HEK293 (cell line): ENCODE results near the gene DOCK8.

Experiments
- GLI2 ChIP-seq: fragments of 450-650 bp; formaldehyde crosslinking; IDR thresholded peaks from 2 replicates; pipeline ENCODE4; 2017; ENCODE audit warnings: missing biosample characterization, missing genetic modification characterization, low read depth, borderline replicate concordance
- ZNF10 ChIP-seq: fragments of 450-650 bp; formaldehyde crosslinking; IDR thresholded peaks from 2 replicates; pipeline ENCODE4 v1.5.1; 2017; ENCODE audit warnings: missing biosample characterization, missing genetic modification characterization
- ZNF423 ChIP-seq: fragments of 450-650 bp; formaldehyde crosslinking; IDR thresholded peaks from 2 replicates; pipeline ENCODE4 v1.5.1; 2016; ENCODE audit warnings: missing biosample characterization, missing genetic modification characterization
- ZNF514 ChIP-seq: fragments of 450-650 bp; formaldehyde crosslinking; IDR thresholded peaks from 2 replicates; pipeline ENCODE4 v1.5.1; 2016; ENCODE audit warnings: missing biosample characterization, missing genetic modification characterization
- ZNF558 ChIP-seq: fragments of 450-650 bp; formaldehyde crosslinking; IDR thresholded peaks from 2 replicates; pipeline ENCODE4 v1.5.1; 2016; ENCODE audit warnings: missing biosample characterization, missing genetic modification characterization
- ZNF660 ChIP-seq: fragments of 450-650 bp; IDR thresholded peaks from 2 replicates; pipeline ENCODE4 v1.5.1; 2018; ENCODE audit warnings: missing biosample characterization, mild to moderate bottlenecking, missing genetic modification characterization
- ZNF701 ChIP-seq: fragments of 450-650 bp; formaldehyde crosslinking; IDR thresholded peaks from 2 replicates; pipeline ENCODE4 v1.5.1; 2016; ENCODE audit warnings: missing biosample characterization, missing genetic modification characterization
- ZNF791 ChIP-seq: fragments of 450-650 bp; formaldehyde crosslinking; IDR thresholded peaks from 2 replicates; pipeline ENCODE4 v1.5.1; 2016; ENCODE audit warnings: missing biosample characterization, missing genetic modification characterization
- TF ChIP-seq, protein P1 (sequence below): fragments of 450-650 bp; formaldehyde crosslinking; IDR thresholded peaks from 2 replicates; pipeline ENCODE4 v1.5.1; 2016; ENCODE audit warnings: missing biosample characterization, missing genetic modification characterization
- TF ChIP-seq, protein P2 (sequence below): IDR thresholded peaks from 2 replicates; pipeline ENCODE4 v1.6.1; 2011; ENCODE audit warnings: mild to moderate bottlenecking, low read depth, low read length, borderline replicate concordance
- TF ChIP-seq, protein P3 (sequence below): fragments of 450-650 bp; formaldehyde crosslinking; IDR thresholded peaks from 2 replicates; pipeline ENCODE4 v1.5.1; 2016; ENCODE audit warnings: missing biosample characterization, missing genetic modification characterization
- TF ChIP-seq, protein P4 (sequence below): sonication (generic); formaldehyde crosslinking; IDR thresholded peaks from 2 replicates; pipeline ENCODE4 v1.8.1; 2022; ENCODE audit warnings: mild to moderate bottlenecking, moderate library complexity, missing genetic modification reagents

DNA sequence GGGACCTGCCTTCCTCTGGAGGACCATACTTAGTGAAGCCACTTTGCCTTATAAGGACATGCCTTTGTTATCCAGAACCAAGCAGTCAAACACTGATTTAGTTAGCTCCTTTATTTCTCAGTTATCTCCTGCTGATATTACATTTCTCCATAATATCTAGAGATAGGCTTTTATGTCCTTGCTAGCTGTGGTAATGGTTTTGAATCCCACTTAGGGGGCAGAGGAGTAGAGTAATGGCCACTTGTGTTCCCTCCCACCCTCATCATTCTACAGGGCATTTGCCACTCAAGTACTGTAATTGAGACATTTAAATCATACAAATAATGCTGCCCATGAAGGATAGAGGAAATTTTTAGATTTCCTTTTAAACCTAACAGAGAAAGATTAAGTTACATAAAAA lies 80.9 kb downstream of the DOCK8 start:
- no peak for TF ChIP-seq ZNF558 (tag by site-specific recombination)
- TF ChIP-seq, protein P1, sequence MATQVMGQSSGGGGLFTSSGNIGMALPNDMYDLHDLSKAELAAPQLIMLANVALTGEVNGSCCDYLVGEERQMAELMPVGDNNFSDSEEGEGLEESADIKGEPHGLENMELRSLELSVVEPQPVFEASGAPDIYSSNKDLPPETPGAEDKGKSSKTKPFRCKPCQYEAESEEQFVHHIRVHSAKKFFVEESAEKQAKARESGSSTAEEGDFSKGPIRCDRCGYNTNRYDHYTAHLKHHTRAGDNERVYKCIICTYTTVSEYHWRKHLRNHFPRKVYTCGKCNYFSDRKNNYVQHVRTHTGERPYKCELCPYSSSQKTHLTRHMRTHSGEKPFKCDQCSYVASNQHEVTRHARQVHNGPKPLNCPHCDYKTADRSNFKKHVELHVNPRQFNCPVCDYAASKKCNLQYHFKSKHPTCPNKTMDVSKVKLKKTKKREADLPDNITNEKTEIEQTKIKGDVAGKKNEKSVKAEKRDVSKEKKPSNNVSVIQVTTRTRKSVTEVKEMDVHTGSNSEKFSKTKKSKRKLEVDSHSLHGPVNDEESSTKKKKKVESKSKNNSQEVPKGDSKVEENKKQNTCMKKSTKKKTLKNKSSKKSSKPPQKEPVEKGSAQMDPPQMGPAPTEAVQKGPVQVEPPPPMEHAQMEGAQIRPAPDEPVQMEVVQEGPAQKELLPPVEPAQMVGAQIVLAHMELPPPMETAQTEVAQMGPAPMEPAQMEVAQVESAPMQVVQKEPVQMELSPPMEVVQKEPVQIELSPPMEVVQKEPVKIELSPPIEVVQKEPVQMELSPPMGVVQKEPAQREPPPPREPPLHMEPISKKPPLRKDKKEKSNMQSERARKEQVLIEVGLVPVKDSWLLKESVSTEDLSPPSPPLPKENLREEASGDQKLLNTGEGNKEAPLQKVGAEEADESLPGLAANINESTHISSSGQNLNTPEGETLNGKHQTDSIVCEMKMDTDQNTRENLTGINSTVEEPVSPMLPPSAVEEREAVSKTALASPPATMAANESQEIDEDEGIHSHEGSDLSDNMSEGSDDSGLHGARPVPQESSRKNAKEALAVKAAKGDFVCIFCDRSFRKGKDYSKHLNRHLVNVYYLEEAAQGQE = no peak
- TF ChIP-seq ZNF514 (tag by site-specific recombination) = no peak
- TF ChIP-seq ZNF660 (tag by site-specific recombination) = no peak
- TF ChIP-seq, protein P2, sequence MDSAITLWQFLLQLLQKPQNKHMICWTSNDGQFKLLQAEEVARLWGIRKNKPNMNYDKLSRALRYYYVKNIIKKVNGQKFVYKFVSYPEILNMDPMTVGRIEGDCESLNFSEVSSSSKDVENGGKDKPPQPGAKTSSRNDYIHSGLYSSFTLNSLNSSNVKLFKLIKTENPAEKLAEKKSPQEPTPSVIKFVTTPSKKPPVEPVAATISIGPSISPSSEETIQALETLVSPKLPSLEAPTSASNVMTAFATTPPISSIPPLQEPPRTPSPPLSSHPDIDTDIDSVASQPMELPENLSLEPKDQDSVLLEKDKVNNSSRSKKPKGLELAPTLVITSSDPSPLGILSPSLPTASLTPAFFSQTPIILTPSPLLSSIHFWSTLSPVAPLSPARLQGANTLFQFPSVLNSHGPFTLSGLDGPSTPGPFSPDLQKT = no peak
- TF ChIP-seq ZNF791 (tag by site-specific recombination) = no peak
- TF ChIP-seq, protein P3, sequence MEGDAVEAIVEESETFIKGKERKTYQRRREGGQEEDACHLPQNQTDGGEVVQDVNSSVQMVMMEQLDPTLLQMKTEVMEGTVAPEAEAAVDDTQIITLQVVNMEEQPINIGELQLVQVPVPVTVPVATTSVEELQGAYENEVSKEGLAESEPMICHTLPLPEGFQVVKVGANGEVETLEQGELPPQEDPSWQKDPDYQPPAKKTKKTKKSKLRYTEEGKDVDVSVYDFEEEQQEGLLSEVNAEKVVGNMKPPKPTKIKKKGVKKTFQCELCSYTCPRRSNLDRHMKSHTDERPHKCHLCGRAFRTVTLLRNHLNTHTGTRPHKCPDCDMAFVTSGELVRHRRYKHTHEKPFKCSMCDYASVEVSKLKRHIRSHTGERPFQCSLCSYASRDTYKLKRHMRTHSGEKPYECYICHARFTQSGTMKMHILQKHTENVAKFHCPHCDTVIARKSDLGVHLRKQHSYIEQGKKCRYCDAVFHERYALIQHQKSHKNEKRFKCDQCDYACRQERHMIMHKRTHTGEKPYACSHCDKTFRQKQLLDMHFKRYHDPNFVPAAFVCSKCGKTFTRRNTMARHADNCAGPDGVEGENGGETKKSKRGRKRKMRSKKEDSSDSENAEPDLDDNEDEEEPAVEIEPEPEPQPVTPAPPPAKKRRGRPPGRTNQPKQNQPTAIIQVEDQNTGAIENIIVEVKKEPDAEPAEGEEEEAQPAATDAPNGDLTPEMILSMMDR (tag by site-specific recombination) = no peak
- TF ChIP-seq GLI2 (tag by site-specific recombination) = no peak
- TF ChIP-seq ZNF10 (tag by site-specific recombination) = no peak
- TF ChIP-seq, protein P4, sequence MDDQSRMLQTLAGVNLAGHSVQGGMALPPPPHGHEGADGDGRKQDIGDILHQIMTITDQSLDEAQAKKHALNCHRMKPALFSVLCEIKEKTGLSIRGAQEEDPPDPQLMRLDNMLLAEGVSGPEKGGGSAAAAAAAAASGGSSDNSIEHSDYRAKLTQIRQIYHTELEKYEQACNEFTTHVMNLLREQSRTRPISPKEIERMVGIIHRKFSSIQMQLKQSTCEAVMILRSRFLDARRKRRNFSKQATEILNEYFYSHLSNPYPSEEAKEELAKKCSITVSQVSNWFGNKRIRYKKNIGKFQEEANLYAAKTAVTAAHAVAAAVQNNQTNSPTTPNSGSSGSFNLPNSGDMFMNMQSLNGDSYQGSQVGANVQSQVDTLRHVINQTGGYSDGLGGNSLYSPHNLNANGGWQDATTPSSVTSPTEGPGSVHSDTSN = no peak
- no peak for TF ChIP-seq ZNF701 (tag by site-specific recombination)
- no peak for TF ChIP-seq ZNF423
